ENCODE measurements around the gene STMN3.

GRCh38 chr20:63655249-63655648 is 2.0 kb upstream of the STMN3 start:
- no peak for TF ChIP-seq POLR2AphosphoS5 (IDR thresholded peaks at IDR 0.05; ENCODE audit: insufficient read depth in 1 of 2, low read depth in 1 of 2)
- no peak for TF ChIP-seq CTCF (IDR thresholded peaks at IDR 0.05)

Measured in vagina (tissue), 2 donors.